A549 (cell line): ENCODE results near the gene RPL3. TPM values are rescaled to one million over a fixed set of nuclear protein-coding genes. Genes with fewer than 3 reads are reported as not detected.
A peak's percentile ranks its signal among the peaks of the same experiment; 100 is the strongest.

Experiments used
- ATAC-seq, 2 experiments: fragments of 200-7000 bp in 1 of 2; fragments of >200 bp in 1 of 2; cut with Nextera tagmentation in 1 of 2; cut with Tn5 transposase in 1 of 2; 3 replicates each; pipeline versions ENCODE4 v1.8.0 to v1.9.1; 2018 to 2020; ENCODE audit warnings: mild to moderate bottlenecking in 1 of 2, moderate library complexity in 1 of 2
- CTCF ChIA-PET: fragments of 300-600 bp; sonication (Branson Sonifier 250); formaldehyde crosslinking; extraction: SDS; loops from one replicate; lab custom pipeline; 2021; ENCODE audit warnings: antibody characterized with exemption, inconsistent platforms; lab: Yijun Ruan, JAX
- POLR2A ChIA-PET: fragments of 350-600 bp; formaldehyde crosslinking; extraction: SDS; loops from one replicate; lab custom pipeline; 2021; ENCODE audit warnings: antibody characterized with exemption, inconsistent platforms; lab: Yijun Ruan, JAX
- DNase-seq, 2 experiments: peaks; one replicate each; pipeline versions ENCODE4 v3.0.0 to v3.0.0-alpha.2; 2011 to 2016; ENCODE audit warnings: low read depth in 1 of 2, low spot score in 1 of 2
- FAIRE-seq: peaks from 2 replicates; lab custom pipeline; 2011; peaks lifted over from hg19 to GRCh38; lab: Jason Lieb, UNC
- H3K27ac ChIP-seq, 2 experiments: fragments of >200 bp; sonication (Bioruptor Twin); formaldehyde crosslinking; 3 replicates each; pipeline ENCODE4 v1.5.1; 2016 to 2017
- H3K4me1 ChIP-seq: fragments of >200 bp; sonication (Bioruptor Twin); formaldehyde crosslinking; 3 replicates; pipeline ENCODE4 v1.6.1; 2016
- H3K4me2 ChIP-seq: fragments of >200 bp; sonication (Bioruptor Twin); formaldehyde crosslinking; 3 replicates; pipeline ENCODE4 v1.6.1; 2016
- H3K4me3 ChIP-seq: fragments of >200 bp; sonication (Bioruptor Twin); formaldehyde crosslinking; 3 replicates; pipeline ENCODE4 v1.5.1; 2016
- H3K9me3 ChIP-seq: fragments of >200 bp; sonication (Bioruptor Twin); formaldehyde crosslinking; 3 replicates; pipeline ENCODE4 v1.6.1; 2016
- CHD2 ChIP-seq: fragments of 150-350 bp; IDR thresholded peaks from 2 replicates; pipeline ENCODE4 v1.6.1; 2014; ENCODE audit warnings: low read length; ENCODE audit not compliant: partially characterized antibody
- CHD4 ChIP-seq: fragments of 200-600 bp; sonication (generic); IDR thresholded peaks from 2 replicates; pipeline ENCODE4 v1.6.1; 2016; ENCODE audit warnings: antibody characterized with exemption, mild to moderate bottlenecking, borderline replicate concordance
- HOXA7 ChIP-seq: fragments of 250-450 bp; sonication (Bioruptor Pico); IDR thresholded peaks from 2 replicates; pipeline ENCODE4 v1.5.0; 2020; ENCODE audit warnings: mild to moderate bottlenecking, moderate library complexity
- KDM1A ChIP-seq: fragments of 200-600 bp; sonication (generic); IDR thresholded peaks from 2 replicates; pipeline ENCODE4 v1.6.1; 2016; ENCODE audit warnings: low read depth, mild to moderate bottlenecking
- MAFK ChIP-seq: fragments of 450-650 bp; IDR thresholded peaks from 2 replicates; pipeline ENCODE4 v1.6.1; 2014; ENCODE audit not compliant: partially characterized antibody
- NFE2L2 ChIP-seq: fragments of 150-350 bp; conservative IDR thresholded peaks from 2 replicates; pipeline ENCODE4 v1.6.1; 2014; ENCODE audit warnings: low read length
- PHF8 ChIP-seq: fragments of 200-600 bp; sonication (generic); IDR thresholded peaks from 2 replicates; pipeline ENCODE4 v1.6.1; 2016; ENCODE audit warnings: low read depth, mild to moderate bottlenecking, antibody characterized with exemption, moderate library complexity, borderline replicate concordance
- POLR2A ChIP-seq: IDR thresholded peaks from 2 replicates; pipeline ENCODE4 v1.6.1; 2012; ENCODE audit warnings: mild to moderate bottlenecking, low read length
- RFX5 ChIP-seq: fragments of 450-650 bp; IDR thresholded peaks from 2 replicates; pipeline ENCODE4 v1.7.1; 2014; ENCODE audit warnings: antibody characterized with exemption, mild to moderate bottlenecking, moderate library complexity
- ZFP36 ChIP-seq: fragments of 450-650 bp; IDR thresholded peaks from 2 replicates; pipeline ENCODE4 v1.6.1; 2014; ENCODE audit warnings: borderline replicate concordance; ENCODE audit not compliant: partially characterized antibody
- ZNF302 ChIP-seq: fragments of 250-450 bp; sonication (Bioruptor Pico); IDR thresholded peaks from 2 replicates; pipeline ENCODE4 v1.9.0; 2021; ENCODE audit warnings: inconsistent platforms, mild to moderate bottlenecking, moderate library complexity
- WGBS: methylation state at CpG from one replicate; pipeline ENCODE4 v1.1.6; 2017; ENCODE audit errors: missing lambda C conversion rate; 5-methylcytosine and 5-hydroxymethylcytosine counted together
- polyA plus RNA-seq, 4 experiments: library from polyadenylated mRNA; depleted of rRNA in 3 of 4; stranded (reverse); fragments of >200 nt; fragmentation: RNase III in 1 of 4; extraction: RNeasy Plus Mini Kit Qiagen cat#74134 plus additional on column Dnase treatment in 1 of 4; gene quantifications; 2 replicates in 3 of 4; 3 replicates in 1 of 4; pipeline ENCODE4 v1.2.3, GENCODE V29; 2011 to 2017
- TF ChIP-seq, protein P1 (sequence below): fragments of >200 bp; sonication (Bioruptor Twin); formaldehyde crosslinking; IDR thresholded peaks from 3 replicates; pipeline ENCODE4 v1.5.1; 2016
- TF ChIP-seq, protein P2 (sequence below): fragments of 250-450 bp; sonication (Bioruptor Pico); IDR thresholded peaks from 2 replicates; pipeline ENCODE4 v1.5.0; 2021; ENCODE audit warnings: mild to moderate bottlenecking, moderate library complexity, borderline replicate concordance
- TF ChIP-seq, protein P3 (sequence below): fragments of 150-350 bp; IDR thresholded peaks from 2 replicates; pipeline ENCODE4 v1.6.1; 2014; ENCODE audit warnings: low read depth, mild to moderate bottlenecking, low read length

The RPL3 gene
- polyA plus RNA-seq, 2 of the 4 experiments (the other 2 are of a cell fraction) = 1,921 to 1,965 TPM

DNA sequence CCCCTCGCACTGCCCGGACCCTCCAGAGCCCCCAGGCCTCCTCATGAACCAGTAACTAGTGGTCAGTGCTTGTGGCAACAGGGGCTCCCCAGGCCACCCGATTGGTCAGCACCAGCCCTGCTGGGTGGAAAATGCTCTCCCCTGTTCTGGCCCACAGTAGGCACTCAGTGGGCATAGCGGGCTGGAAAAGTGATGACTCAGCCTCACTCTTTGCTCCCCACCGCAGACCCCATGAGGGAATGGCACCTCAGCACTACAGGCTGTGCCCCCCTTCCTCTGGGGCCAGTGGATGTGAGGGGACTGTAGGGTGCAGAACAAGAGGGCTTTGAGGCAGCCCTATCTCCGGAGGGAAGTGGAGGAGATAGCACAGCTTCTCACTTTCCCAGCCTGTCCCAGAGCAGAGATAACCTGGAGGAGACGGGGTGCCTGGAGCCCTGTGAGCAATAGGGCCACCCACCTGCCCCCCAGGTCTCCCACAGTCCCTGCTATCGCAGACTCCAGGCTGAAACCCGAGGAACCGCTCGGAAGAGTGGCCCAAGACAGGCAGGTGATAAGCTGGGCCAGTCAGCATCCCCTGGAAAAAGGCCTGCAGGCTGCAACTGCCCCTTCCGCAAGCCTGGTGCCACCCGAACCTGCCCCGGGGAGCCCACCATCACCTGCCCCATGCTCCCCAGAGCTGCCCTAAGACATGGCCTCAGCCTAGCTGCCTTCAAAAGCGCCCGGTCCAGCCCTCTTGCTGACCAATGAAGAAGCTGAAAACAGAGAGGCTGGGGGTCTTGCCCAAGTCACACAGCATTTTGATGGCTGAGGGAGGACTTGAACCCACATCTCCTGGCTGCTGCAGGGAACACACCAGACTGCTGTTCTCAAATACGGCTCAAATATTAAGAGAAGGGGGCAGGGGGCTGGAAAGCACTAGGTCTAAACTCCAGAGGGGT lies 45.2 kb downstream of the RPL3 start:
- Histone ChIP-seq H3K4me3 (no peak overlapping the region), H3K9me3 (no peaks in the 10 kb centered on the region), H3K4me1 (no peaks in the 10 kb centered on the region), H3K27ac (no peak overlapping the region), H3K4me2 (no peak overlapping the region)
- POLR2A ChIA-PET = no interaction called here
- FAIRE-seq (no peak), DNase-seq (no peak), ATAC-seq (no peak)
- CTCF ChIA-PET = interaction anchor here (0.6 to 1.0 kb wide), 2 partner anchors 31 to 68 kb away, joined by 3 read pairs; no protein-coding TSS in a partner anchor
- TF ChIP-seq ZNF302 (no peak), NFE2L2 (no peak), RFX5 (no peak), CHD2 (no peak), MAFK (peak; percentile 60)
- WGBS = 75% methylated on average over 3 of the region's 17 CpGs

DNA sequence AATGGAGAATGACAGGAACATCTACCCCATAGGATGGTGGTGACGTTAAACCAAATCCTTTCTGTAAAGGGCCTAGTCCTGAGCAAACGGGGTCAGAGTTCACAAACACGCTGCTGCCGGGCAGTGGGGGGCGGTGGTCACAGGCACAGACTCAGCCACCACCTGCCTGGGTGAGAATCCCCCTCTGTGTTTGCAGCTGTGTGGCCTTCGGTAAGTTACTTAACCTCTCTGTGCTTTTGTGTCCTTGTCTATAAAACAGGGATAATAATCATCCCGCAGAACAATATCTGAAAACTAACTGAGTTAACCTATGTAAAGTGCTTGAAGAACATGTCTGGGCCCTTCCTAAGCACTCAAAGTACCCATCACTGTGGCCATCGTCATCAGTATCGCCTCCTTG lies 48.6 kb downstream of the RPL3 start:
- H3K27ac ChIP-seq = no peak overlapping the region
- ChIA-PET CTCF (no interaction called here), POLR2A (no interaction called here)
- H3K9me3 ChIP-seq = no peaks in the 10 kb centered on the region
- FAIRE-seq = no peak
- no peaks in the 10 kb centered on the region for H3K4me1 ChIP-seq
- DNase-seq = no peak
- no peak overlapping the region for H3K4me2 ChIP-seq
- TF ChIP-seq KDM1A = 0 out of 2 replicates have a peak, but pooled peaks have one; percentile 40
- TF ChIP-seq RFX5 = no peak
- WGBS = 86% methylated on average over 9 of the region's 9 CpGs
- no peak overlapping the region for H3K4me3 ChIP-seq
- no peak for ATAC-seq

DNA sequence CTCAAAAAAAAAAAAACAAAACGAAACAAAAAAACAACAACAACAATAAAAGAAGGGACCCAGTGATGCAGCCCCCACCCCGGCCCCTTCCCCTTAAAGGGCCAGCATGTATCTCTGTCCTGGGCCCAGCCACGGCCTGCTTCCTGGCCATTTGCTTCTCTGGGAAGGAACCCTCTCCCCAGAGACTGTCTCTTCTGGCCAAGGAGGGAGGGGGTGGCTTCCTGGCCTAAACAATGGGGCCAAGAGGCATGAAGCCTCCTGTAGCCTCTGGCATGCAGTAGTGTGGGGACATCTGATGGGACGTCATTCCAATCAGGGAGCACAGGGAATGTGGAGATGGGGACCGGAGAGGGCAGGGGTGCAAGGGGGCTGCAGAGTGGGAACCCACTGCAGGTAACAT lies 49.1 kb downstream of the RPL3 start:
- DNase-seq (no peak), FAIRE-seq (no peak), ATAC-seq (no peak)
- ChIA-PET CTCF (no interaction called here), POLR2A (no interaction called here)
- Histone ChIP-seq H3K27ac (no peak overlapping the region), H3K4me2 (no peak overlapping the region), H3K9me3 (no peaks in the 10 kb centered on the region), H3K4me3 (no peak overlapping the region), H3K4me1 (no peaks in the 10 kb centered on the region)
- TF ChIP-seq, protein P1, sequence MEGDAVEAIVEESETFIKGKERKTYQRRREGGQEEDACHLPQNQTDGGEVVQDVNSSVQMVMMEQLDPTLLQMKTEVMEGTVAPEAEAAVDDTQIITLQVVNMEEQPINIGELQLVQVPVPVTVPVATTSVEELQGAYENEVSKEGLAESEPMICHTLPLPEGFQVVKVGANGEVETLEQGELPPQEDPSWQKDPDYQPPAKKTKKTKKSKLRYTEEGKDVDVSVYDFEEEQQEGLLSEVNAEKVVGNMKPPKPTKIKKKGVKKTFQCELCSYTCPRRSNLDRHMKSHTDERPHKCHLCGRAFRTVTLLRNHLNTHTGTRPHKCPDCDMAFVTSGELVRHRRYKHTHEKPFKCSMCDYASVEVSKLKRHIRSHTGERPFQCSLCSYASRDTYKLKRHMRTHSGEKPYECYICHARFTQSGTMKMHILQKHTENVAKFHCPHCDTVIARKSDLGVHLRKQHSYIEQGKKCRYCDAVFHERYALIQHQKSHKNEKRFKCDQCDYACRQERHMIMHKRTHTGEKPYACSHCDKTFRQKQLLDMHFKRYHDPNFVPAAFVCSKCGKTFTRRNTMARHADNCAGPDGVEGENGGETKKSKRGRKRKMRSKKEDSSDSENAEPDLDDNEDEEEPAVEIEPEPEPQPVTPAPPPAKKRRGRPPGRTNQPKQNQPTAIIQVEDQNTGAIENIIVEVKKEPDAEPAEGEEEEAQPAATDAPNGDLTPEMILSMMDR = no peak
- TF ChIP-seq, protein P2, sequence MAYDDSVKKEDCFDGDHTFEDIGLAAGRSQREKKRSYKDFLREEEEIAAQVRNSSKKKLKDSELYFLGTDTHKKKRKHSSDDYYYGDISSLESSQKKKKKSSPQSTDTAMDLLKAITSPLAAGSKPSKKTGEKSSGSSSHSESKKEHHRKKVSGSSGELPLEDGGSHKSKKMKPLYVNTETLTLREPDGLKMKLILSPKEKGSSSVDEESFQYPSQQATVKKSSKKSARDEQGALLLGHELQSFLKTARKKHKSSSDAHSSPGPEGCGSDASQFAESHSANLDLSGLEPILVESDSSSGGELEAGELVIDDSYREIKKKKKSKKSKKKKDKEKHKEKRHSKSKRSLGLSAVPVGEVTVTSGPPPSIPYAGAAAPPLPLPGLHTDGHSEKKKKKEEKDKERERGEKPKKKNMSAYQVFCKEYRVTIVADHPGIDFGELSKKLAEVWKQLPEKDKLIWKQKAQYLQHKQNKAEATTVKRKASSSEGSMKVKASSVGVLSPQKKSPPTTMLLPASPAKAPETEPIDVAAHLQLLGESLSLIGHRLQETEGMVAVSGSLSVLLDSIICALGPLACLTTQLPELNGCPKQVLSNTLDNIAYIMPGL (CRISPR knock-in tag) = no peak
- no peak for TF ChIP-seq ZNF302
- TF ChIP-seq NFE2L2 = no peak
- no peak for TF ChIP-seq HOXA7 (CRISPR knock-in tag)
- TF ChIP-seq MAFK = no peak
- 57% methylated on average over 5 of the region's 5 CpGs for WGBS

DNA sequence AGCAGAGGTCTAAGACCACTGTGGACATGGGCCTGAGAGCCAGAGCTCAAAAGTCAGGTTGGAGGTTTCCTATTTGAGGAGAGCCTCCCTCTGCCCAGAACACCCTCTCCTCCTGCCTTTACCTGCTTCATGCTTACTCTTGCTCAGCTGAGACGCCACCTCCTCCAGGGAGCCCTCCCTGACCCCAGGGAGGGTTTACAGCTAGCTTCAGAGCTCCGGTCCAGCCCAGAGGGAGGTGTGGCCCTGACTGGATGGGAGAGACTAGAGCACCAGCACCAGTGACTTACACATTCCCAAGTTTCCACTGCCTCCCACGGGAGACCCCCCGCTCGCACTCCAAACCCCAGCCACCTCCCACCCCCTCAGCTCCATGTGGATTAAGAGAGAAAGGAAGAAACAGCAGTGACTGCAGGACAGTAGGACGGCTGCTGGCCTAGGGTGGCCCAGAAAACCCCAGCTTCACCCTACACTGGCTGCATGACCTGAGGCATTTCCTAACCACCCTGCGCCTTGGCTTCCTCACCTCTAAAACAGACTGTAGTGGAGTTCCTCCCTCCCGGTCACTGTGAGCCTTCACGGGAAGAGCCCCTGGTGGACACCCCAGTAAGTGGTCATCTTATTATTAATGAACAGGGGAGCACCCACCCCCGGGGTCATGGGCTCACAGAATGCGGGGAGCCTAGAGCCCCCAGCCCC lies 50.2 kb downstream of the RPL3 start:
- DNase-seq (no peak), ATAC-seq (no peak; a peak in 1 of 6 replicates), FAIRE-seq (no peak)
- 95% methylated on average over 7 of the region's 11 CpGs for WGBS
- H3K4me1 ChIP-seq = no peaks in the 10 kb centered on the region
- no peak overlapping the region for H3K4me2 ChIP-seq
- POLR2A ChIA-PET = no interaction called here
- H3K9me3 ChIP-seq = no peaks in the 10 kb centered on the region
- TF ChIP-seq POLR2A (no peak), PHF8 (no peak), CHD4 (no peak), ZFP36 (peak; percentile 68)
- TF ChIP-seq, protein P3, sequence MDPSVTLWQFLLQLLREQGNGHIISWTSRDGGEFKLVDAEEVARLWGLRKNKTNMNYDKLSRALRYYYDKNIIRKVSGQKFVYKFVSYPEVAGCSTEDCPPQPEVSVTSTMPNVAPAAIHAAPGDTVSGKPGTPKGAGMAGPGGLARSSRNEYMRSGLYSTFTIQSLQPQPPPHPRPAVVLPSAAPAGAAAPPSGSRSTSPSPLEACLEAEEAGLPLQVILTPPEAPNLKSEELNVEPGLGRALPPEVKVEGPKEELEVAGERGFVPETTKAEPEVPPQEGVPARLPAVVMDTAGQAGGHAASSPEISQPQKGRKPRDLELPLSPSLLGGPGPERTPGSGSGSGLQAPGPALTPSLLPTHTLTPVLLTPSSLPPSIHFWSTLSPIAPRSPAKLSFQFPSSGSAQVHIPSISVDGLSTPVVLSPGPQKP = no peak
- CTCF ChIA-PET = interaction anchor here (0.9 kb wide), 1 partner anchor 42 kb away, joined by 6 read pairs; no protein-coding TSS in a partner anchor
- no peak overlapping the region for H3K4me3 ChIP-seq
- peak overlapping the region in 1 of 2 experiments; percentile 49; a peak in 2 of 6 replicates for H3K27ac ChIP-seq
